ENCODE data around the gene GABRG3.
"Not testable (repeated sequence)": the region's sequence is repeated elsewhere in the genome, so short reads cannot be mapped to it uniquely, and the experiment has no call there.

Gene GABRG3

GRCh38 chr15:27133249-27133648, 162.3 kb downstream of the GABRG3 start:
- in situ Hi-C loops (cut with MboI; ENCODE audit: low pct_unique_long_range_greater_than_20kb, low sequenced_read_pairs), result no loop called here
- no peak for DNase-seq

GRCh38 chr15:27134481-27134880, 163.5 kb downstream of the GABRG3 start:
- in situ Hi-C loops (cut with MboI; ENCODE audit: low pct_unique_long_range_greater_than_20kb, low sequenced_read_pairs), result no loop called here

DNA sequence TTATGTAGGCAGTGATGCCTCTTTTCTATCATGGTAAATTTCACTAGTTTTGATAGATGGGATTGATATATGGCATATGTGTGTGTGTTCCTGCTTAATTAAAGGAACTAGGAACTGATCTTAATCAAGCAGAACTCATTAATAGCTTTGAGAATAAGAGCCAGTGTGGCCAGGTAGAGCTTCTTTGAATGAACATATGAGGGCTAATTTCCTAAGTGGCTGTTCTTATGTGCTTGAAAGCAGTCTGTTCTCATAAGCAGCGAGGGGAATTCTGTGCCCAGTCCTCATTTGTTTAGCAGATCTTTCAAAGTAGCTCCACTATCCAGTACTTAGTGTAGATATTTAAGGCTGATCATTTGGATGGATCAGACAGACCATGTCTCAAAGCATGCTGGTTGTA, 164.2 kb downstream of the GABRG3 start:
- in situ Hi-C loops (cut with MboI; ENCODE audit: low pct_unique_long_range_greater_than_20kb, low sequenced_read_pairs), result no loop called here
- no peak for DNase-seq

More at GRCh38 chr15:27134481-27134880, 163.5 kb downstream of the GABRG3 start:
- DNase-seq, result no peak

DNA sequence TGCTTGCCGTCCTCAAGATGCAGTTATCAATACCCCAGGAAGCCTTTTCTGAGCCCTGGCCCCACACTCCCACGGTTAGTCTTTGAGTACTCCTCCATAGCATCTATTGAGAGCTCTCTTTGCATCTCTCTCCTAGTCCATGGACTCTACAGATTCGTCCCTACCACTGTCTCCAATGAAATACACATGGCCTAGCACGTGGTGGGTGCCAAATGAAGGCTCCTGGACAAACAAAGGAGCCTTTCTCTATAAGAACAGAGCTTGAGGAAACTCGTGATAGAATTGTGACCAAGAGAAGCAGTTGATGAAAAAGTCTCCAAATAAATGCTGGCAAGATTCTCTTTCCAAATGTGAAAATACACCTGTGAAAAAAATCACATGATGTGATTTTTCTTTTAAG, 166.1 kb downstream of the GABRG3 start:
- in situ Hi-C loops (cut with MboI; ENCODE audit: low pct_unique_long_range_greater_than_20kb, low sequenced_read_pairs), result no loop called here
- no peak for DNase-seq

DNA sequence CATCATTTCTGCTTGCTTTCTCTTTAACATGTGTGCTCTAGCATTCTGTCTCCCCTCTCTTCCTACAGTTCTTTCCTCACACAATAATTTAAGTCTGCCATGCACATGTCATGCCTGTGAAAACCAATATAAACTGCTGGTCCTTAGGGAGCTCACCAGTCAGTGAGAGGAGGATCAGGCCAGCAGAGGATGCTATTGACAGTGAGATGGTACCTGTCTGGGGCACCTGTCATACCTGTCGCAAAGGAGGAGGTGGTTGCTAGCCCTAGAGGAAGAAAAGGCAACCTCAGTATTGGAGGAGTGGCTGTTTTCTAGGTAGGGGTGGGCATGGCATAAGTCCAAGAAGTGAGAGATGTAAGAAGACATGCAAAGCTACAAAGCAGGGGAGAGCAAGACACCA, 194.6 kb downstream of the GABRG3 start:
- in situ Hi-C loops (cut with MboI; ENCODE audit: low pct_unique_long_range_greater_than_20kb, low sequenced_read_pairs), result no loop called here
- DNase-seq, result no peak

- in situ Hi-C loops (cut with MboI; ENCODE audit: low pct_unique_long_range_greater_than_20kb, low sequenced_read_pairs), result no loop called here
Measured at GRCh38 chr15:27166917-27167316, 195.9 kb downstream of the GABRG3 start.

GRCh38 chr15:27167738-27168137, 196.8 kb downstream of the GABRG3 start:
- DNase-seq, result no peak
- in situ Hi-C loops (cut with MboI; ENCODE audit: low pct_unique_long_range_greater_than_20kb, low sequenced_read_pairs), result no loop called here

More at GRCh38 chr15:27166917-27167316, 195.9 kb downstream of the GABRG3 start:
- no peak for DNase-seq

DNA sequence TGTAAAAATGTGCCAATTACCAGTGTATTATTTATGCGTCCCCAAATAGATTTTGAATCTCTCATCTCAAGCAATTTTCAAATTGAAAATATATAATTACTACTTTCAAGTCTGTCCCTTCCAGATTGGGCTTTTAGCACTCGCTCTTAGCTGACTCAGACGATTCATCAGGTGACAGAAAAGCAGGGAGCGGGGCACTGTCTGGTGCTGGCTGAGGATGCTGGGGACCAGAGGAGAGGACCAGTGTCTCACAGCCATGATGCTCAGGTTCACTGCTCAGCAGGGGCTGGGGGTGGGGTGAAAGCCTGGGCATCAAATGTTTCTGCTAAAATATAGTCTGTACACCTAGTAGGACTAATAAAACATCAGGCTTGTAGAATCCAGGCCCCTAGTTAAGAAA, 199.9 kb downstream of the GABRG3 start:
- DNase-seq, result no peak
- in situ Hi-C loops (cut with MboI; ENCODE audit: low pct_unique_long_range_greater_than_20kb, low sequenced_read_pairs), result no loop called here

GRCh38 chr15:27172821-27173220, 201.8 kb downstream of the GABRG3 start:
- no peak for DNase-seq
- in situ Hi-C loops (cut with MboI; ENCODE audit: low pct_unique_long_range_greater_than_20kb, low sequenced_read_pairs), result no loop called here

GRCh38 chr15:27175472-27176153, 204.6 kb downstream of the GABRG3 start:
- in situ Hi-C loops (cut with MboI; ENCODE audit: low pct_unique_long_range_greater_than_20kb, low sequenced_read_pairs), result no loop called here
- DNase-seq, result no peak

- DNase-seq, result no peak
- in situ Hi-C loops (cut with MboI; ENCODE audit: low pct_unique_long_range_greater_than_20kb, low sequenced_read_pairs), result no loop called here
Measured at GRCh38 chr15:27176785-27177406, 205.9 kb downstream of the GABRG3 start.

- no peak for DNase-seq
- in situ Hi-C loops (cut with MboI; ENCODE audit: low pct_unique_long_range_greater_than_20kb, low sequenced_read_pairs), result no loop called here
Measured at GRCh38 chr15:27179789-27180188, 208.8 kb downstream of the GABRG3 start.

GRCh38 chr15:27182561-27183110, 211.7 kb downstream of the GABRG3 start:
- in situ Hi-C loops (cut with MboI; ENCODE audit: low pct_unique_long_range_greater_than_20kb, low sequenced_read_pairs), result no loop called here
- DNase-seq, result no peak

DNA sequence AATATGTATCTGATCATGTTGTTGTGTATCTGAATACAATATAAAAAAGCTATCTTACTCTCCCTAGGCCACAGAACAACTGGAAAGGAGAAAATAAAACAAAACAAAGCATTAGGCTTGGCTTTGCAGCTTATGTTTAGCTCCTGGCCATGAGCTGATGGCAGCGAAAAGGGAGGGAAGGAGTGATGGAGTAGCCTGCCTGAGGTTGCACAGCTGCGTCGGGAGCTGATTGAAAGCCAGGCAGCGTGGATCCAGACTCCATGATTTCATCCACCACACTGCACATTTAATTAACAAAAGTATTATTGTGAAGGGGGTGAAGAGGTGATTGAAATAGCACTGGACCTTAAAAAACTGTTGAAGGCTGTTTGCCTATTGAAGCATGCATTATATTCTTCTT, 212.2 kb downstream of the GABRG3 start:
- in situ Hi-C loops (cut with MboI; ENCODE audit: low pct_unique_long_range_greater_than_20kb, low sequenced_read_pairs), result no loop called here
- DNase-seq, result no peak

DNA sequence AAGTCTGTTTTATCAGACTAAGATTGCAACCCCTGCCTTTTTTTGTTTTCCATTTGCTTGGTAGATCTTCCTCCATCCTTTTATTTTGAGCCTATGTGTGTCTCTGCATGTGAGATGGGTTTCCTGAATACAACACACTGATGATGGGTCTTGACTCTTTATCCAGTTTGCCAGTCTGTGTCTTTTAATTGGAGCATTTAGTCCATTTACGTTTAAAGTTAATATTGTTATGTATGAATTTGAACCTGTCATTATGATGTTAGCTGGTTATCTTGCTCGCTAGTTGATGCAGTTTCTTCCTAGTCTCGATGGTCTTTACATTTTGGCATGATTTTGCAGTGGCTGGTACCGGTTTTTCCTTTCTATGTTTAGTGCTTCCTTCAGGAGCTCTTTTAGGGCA, 220.5 kb downstream of the GABRG3 start:
- DNase-seq; in situ Hi-C loops (cut with MboI; ENCODE audit: low pct_unique_long_range_greater_than_20kb, low sequenced_read_pairs): not testable (repeated sequence)

DNA sequence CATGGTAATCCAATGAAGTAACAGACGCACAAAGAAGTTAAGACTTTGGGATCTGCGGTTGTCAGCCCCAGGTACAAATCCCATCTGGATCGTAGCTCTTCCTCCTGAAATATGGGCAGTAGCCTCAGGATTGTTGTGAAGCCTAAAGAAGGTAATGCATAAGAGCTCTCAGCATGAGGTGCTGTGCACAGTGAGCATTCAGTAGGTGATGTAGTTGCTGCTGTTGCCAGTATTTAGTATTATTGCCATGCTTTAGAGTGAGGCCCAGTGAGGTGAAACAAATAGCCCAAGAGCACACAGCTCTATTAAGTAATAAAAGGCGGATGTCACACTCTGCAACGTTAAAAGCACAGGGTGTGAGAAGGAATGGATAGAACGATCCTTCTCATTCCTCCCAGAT, 225.7 kb downstream of the GABRG3 start:
- in situ Hi-C loops (cut with MboI; ENCODE audit: low pct_unique_long_range_greater_than_20kb, low sequenced_read_pairs), result no loop called here
- no peak for DNase-seq

DNA sequence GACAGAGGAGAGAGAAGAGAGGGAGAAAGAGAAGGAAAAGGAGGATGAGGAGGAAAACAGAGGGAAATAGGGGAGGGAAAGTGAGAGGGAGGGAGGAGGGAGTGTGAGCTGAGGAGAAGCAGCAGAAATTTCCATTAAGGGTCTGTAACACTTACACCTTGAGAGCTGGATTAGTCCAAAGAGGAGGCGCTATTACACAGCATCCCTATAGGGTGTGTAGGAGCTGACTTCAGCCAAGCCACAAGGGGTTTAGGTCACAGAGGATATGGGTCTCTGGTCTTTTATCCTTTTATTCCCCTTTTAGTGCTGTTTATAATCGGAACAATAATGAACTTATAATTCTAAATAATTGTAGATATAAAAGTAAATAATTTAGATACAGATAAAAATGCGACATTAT, 230.4 kb downstream of the GABRG3 start:
- DNase-seq, result no peak
- in situ Hi-C loops (cut with MboI; ENCODE audit: low pct_unique_long_range_greater_than_20kb, low sequenced_read_pairs), result no loop called here

DNA sequence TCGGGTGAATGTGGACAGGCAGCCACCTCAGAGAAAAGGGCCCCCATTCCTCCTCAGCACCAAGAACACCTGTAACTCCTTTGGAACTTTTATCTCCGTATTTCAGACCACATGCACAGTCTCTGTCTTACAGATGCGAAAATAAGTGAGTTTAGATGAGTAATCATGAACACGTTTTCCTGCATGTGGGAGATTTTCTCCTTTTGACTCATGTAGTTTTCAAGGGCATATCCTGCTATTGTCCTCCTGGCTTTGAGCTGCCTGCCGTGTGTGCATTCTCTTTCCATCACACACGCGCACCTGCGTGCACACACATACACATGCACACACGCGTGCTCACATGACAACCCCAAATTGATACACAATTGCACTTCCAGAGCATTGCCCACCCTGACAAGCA, 239.2 kb downstream of the GABRG3 start:
- no peak for DNase-seq
- in situ Hi-C loops (cut with MboI; ENCODE audit: low pct_unique_long_range_greater_than_20kb, low sequenced_read_pairs), result no loop called here

DNA sequence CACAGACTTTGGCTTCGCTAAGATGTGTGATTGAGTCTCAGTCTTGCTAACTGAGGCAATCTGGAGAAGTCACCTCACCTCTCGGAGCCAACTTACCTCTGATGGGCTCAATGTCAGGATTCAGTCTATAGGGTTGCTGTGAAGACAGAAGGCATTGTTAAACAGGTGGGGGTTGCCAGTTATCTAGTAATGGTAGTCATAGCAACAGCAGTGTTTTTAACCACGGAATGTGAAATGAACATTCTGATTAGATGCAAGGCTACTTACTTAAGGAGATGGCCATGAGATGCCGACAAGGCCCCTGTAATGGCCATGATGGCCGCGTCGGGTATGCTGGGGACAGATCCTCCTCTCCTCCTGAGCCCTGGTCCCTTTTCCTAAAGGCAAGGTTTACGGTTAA, 243.1 kb downstream of the GABRG3 start:
- DNase-seq, result no peak
- in situ Hi-C loops (cut with MboI; ENCODE audit: low pct_unique_long_range_greater_than_20kb, low sequenced_read_pairs), result no loop called here

- no peak for DNase-seq
- in situ Hi-C loops (cut with MboI; ENCODE audit: low pct_unique_long_range_greater_than_20kb, low sequenced_read_pairs), result no loop called here
Measured at GRCh38 chr15:27214961-27215360, 244.0 kb downstream of the GABRG3 start.

- in situ Hi-C loops (cut with MboI; ENCODE audit: low pct_unique_long_range_greater_than_20kb, low sequenced_read_pairs), result no loop called here
- DNase-seq, result no peak
Measured at GRCh38 chr15:27218426-27218825, 247.4 kb downstream of the GABRG3 start.

Measured in KBM-7 (cell line).